GM19025 (cell line): ENCODE data around the gene FUT2.
"Not testable (repeated sequence)": the region's sequence is repeated elsewhere in the genome, so short reads cannot be mapped to it uniquely, and the experiment has no call there.

Experiments used
- ATAC-seq: cut with Tn5 transposase; IDR thresholded peaks from one replicate; pipeline ENCODE4 v1.9.1; 2021; ENCODE audit warnings: mild to moderate bottlenecking, low read depth, moderate library complexity; ENCODE audit not compliant: unreplicated experiment

The FUT2 gene

GRCh38 chr19:48670699-48671445 is 24.9 kb upstream of the FUT2 start:
- no peak for ATAC-seq

- ATAC-seq: no peak
Measured at GRCh38 chr19:48671446-48671995, 24.2 kb upstream of the FUT2 start.

GRCh38 chr19:48672994-48673393 is 22.8 kb upstream of the FUT2 start, which contains the start of gene NTN5:
TSS of gene NTN5 (minus strand) at chr19:48673017. CDS start at chr19:48670986, 2,031 bp downstream.
- no peak for ATAC-seq

- no peak for ATAC-seq
Measured at GRCh38 chr19:48673436-48674100, 22.2 kb upstream of the FUT2 start.

GRCh38 chr19:48674216-48674809 is 21.5 kb upstream of the FUT2 start:
- no peak for ATAC-seq

GRCh38 chr19:48674921-48675824 is 20.6 kb upstream of the FUT2 start:
- no peak for ATAC-seq

- ATAC-seq: no peak
Measured at GRCh38 chr19:48676487-48676886, 19.3 kb upstream of the FUT2 start.

- ATAC-seq: no peak
Measured at GRCh38 chr19:48676887-48677286, 18.9 kb upstream of the FUT2 start.

GRCh38 chr19:48678201-48678600 is 17.6 kb upstream of the FUT2 start:
- ATAC-seq: no peak

- not testable (repeated sequence) for ATAC-seq
Measured at GRCh38 chr19:48680006-48680405, 15.8 kb upstream of the FUT2 start.

GRCh38 chr19:48680436-48681126 is 15.2 kb upstream of the FUT2 start:
- no peak for ATAC-seq

- no peak for ATAC-seq
Measured at GRCh38 chr19:48681127-48681470, 14.7 kb upstream of the FUT2 start.

- ATAC-seq: no peak
Measured at GRCh38 chr19:48683349-48683748, 12.4 kb upstream of the FUT2 start.

GRCh38 chr19:48685583-48685982 is 10.2 kb upstream of the FUT2 start:
- no peak for ATAC-seq

GRCh38 chr19:48686088-48686487 is 9.7 kb upstream of the FUT2 start:
- no peak for ATAC-seq

GRCh38 chr19:48686637-48687036 is 9.1 kb upstream of the FUT2 start:
- ATAC-seq: not testable (repeated sequence)

- no peak for ATAC-seq
Measured at GRCh38 chr19:48687776-48688175, 8.0 kb upstream of the FUT2 start.

- ATAC-seq: no peak
Measured at GRCh38 chr19:48689449-48689848, 6.3 kb upstream of the FUT2 start.

- not testable (repeated sequence) for ATAC-seq
Measured at GRCh38 chr19:48693629-48694028, 2.1 kb upstream of the FUT2 start.
